ENCODE measurements around the gene SSR3.
"Not testable (repeated sequence)": the region's sequence is repeated elsewhere in the genome, so short reads cannot be mapped to it uniquely, and the experiment has no call there.

Gene SSR3

DNA sequence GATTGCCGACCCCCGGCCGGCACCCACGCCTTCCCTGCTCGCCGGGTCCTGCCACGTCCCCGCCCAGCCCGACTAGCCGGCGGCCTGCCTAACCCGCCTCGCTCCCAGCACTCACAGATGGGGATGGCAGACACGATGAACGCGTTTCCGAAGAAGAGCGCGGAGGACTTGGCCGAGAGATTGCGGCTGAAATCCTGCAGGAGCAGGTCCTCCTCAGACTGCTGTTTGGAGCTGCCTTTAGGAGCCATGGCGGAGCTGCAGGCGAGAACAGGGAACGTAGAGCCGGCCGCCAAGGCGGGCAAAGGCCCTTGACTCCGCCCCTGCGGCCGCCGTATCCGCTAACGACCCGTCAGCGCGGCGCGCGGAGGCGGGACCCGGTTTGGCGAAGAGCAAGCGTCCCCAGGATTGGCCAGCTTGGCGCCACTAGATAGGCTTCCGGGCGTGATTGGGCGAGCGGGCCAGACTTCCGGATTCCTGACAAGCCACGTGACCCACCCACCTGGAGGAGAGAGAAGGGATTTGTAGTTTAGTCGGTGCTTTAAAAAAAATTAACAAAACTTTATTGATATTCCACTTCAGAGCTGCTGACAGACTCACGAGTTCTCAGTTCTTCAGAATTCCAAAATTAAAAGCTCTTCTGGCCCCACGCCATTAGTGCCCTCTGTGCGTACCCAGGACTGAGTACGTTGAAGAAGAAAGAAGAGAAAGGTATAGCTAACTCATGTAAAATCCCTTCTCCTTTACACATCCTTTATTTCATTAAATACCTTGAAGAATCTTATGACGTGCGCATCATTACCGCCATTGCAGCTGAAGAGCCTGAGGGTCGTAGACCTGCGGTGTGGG is at the start of gene SSR3:
SSR3 (minus strand) TSS at position 276 of the 846 bp plus-strand sequence; CDS start at position 248, 28 bp downstream.
- FAIRE-seq (peak; percentile 83), DNase-seq (ENCODE audit: low spot score) (peak; percentile 97)

DNA sequence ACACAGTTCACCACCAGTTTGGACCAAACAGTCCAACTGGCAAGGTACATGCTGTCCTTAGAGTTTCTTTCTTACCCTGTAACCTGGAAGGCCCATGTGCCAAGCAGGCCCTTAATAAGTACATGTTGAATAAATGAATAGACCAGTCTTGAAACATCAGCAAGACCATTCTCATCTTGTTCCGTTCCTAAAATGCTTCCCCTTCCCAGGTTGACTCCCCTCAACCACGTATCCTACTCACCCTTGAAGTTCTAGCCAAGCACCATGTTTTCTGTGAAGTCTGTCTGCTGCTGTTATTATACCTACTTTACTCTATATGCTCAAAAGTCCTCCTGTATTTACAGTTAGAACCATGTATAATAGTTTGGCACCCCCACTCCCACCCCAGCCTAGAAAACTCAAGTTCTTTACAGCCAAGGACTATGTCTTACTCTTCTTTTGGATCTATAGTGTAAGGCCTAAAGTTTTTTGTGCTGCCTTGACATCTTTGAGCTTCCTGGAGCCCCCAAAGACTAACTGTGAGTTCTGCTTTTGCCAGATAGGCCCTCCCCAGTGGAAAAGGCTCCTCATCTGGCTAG is 49.2 kb upstream of the SSR3 start:
- no peak for DNase-seq (ENCODE audit: low spot score)
- FAIRE-seq = no peak

- DNase-seq (ENCODE audit: low spot score) (no peak), FAIRE-seq (no peak)
Observed at GRCh38 chr3:156603379-156604017, 48.6 kb upstream of the SSR3 start.

GRCh38 chr3:156602424-156602823 is 47.5 kb upstream of the SSR3 start:
- FAIRE-seq (peak; percentile 89), DNase-seq (ENCODE audit: low spot score) (peak; percentile 65)

DNA sequence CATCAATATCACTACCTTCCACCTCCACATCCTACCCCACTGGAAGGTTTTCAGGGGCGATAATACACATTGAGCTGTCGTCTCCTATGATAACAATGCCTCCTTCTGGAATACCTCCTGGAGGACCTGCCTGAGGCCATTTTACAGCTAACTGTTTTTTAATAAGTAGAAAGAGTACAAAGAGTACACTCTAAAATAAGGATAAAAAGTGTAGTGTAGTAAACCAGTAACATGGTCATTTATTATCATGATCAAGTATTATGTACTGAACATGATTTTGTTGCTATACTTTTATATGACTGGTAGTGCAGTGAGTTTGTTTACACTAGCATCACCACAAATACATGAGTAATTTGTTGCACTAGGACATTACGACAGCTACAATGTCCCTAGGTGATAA is 46.6 kb upstream of the SSR3 start:
- FAIRE-seq (no peak), DNase-seq (ENCODE audit: low spot score) (no peak)

- DNase-seq (ENCODE audit: low spot score) (no peak), FAIRE-seq (no peak)
Observed at GRCh38 chr3:156600834-156601233, 45.9 kb upstream of the SSR3 start.

DNA sequence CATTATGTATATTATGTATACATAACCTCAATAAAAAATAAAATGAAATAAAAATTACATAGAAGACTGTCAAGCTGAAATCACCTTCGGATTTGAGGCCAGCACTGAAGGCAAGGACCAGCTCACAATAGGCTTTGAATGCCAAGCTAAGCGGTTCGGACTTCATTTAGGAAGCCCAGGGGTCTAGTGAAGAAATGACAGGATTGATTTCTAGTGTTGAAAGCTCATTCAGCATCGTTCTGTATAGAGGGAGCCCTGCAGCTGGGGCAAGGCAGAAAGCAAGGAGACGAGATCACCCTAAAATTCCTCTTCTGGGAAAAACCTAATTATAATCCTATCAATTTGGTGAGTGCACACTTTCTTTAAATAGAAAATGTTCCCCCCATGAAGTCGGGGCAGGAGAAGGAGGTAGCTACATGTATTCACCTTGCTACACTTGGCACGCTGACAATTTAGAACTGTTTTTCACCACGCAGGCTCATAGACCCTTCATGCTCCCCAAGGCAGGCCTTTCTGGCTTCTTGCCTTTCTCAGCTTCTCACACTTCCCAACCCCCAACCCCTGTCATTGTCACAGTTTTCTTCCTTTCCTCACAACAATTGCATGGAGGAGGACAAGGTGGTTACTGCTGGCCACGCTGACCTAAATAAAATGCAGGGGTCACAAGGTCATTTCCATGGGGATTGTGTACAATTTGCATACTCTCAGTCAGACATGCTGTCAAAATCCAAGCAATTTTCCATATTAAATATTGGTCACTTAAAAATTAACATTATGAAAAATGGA is 44.4 kb upstream of the SSR3 start:
- FAIRE-seq = no peak
- DNase-seq (ENCODE audit: low spot score) = no peak

DNA sequence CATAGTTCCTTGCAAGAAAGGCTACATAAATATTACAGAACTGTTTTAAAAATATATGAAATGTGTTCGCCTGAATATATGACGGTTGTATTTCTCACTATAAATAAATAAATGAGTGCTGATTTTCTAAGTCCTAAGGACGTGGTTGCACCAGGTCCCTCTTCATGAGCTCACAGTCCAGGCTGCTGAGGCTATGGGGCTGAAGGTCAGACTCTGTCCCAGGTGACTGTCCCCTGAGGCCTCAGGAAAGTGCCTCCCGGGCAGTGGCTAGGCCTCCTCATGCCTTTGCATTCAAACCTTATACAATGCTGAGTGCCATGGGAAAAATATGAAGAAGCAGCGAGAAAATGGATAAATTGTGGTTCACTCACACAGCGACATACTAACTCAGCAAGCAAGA is 43.5 kb upstream of the SSR3 start:
- no peak for FAIRE-seq
- no peak for DNase-seq (ENCODE audit: low spot score)

- FAIRE-seq (no peak), DNase-seq (ENCODE audit: low spot score) (no peak)
Observed at GRCh38 chr3:156594219-156594683, 39.3 kb upstream of the SSR3 start.

- FAIRE-seq = no peak
- no peak for DNase-seq (ENCODE audit: low spot score)
Observed at GRCh38 chr3:156593814-156594213, 38.9 kb upstream of the SSR3 start.

DNA sequence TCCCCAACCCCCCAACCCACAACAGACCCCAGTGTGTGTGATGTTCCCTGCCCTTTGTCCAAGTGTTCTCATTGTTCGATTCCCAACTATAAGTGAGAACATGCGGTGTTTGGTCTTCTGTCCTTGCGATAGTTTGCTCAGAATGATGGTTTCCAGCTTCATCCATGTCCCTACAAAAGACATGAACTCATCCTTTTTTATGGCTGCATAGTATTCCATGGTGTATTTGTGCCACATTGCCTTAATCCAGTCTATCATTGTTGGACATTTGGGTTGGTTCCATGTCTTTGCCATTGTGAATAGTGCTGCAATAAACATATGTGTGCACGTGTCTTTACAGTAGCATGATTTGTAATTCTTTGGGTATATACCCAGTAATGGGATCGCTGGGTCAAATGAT is 34.9 kb upstream of the SSR3 start:
- not testable (repeated sequence) for FAIRE-seq; DNase-seq (ENCODE audit: low spot score)

DNA sequence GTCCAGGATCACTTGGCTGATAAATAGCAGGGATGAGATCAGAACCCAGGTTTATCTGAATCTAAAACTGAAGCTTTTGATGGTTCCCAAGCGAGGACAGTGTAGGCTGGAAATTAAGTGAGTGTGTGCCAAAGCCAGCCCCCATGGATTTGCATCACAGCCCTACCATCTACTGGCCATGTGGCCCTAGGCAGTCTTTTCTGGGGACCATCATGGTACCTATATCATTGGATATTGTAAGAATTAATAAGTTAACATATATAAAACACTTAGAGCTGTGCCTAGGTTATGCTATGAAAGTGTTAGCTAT is 32.8 kb upstream of the SSR3 start:
- FAIRE-seq (no peak), DNase-seq (ENCODE audit: low spot score) (no peak)

DNA sequence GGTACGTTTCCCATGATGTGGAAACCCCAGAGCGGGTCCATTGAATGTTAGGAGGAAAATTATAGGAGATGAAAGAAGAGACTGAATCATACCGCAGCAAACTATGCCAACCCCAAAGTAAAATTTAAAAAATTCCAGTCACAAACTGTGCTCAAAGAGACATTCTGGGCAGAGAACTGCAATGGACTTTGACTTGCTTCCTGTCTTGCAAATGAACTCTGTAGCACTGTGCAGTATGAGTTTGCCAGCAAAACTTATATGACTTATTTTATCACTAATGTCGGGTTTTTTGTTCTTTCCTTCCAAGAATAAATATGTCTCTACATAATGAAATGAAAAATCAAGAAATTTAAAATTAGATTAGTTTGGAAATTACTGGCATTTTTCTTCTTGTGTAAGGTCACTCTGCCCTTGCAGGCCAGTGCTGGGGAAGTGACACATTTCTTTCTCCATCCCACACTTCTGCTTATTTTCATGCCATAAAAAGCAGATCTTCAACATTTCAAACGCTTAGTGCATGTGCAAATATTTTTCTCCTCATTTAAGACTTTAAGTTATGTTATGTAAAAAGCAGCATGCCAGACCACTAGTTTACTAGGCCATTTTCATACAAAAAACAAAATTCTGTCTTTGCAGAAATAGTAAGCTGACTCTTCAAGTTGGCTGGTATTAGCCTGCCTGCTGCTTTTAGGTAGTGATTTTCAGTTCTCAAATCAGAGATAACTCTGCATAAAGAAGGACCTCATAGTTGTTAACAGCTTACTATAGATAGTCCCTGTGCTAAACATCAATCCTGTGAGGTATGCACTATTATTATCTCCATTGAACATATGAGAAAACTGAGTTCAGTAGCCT is 32.2 kb upstream of the SSR3 start:
- no peak for DNase-seq (ENCODE audit: low spot score)
- no peak for FAIRE-seq

DNA sequence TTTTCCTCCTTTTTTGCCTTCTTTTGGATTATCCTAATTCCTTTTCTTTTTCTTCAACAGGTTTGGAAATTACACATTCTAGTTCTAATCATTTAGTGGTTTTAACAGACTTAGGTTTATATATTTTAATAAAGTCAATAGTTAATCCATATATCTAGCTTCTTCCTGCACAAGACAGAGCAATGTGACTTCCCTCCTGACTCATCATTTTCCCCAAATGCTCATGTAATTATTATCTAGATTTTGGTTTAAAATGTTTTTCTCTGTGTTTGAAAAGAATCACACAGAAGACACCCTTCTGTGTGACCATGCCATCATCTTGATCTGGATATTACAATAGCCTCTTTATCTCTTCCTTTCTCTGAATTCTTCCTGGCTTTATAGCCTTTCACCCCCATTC is 28.6 kb upstream of the SSR3 start:
- FAIRE-seq (peak; percentile 89), DNase-seq (ENCODE audit: low spot score) (no peak)

DNA sequence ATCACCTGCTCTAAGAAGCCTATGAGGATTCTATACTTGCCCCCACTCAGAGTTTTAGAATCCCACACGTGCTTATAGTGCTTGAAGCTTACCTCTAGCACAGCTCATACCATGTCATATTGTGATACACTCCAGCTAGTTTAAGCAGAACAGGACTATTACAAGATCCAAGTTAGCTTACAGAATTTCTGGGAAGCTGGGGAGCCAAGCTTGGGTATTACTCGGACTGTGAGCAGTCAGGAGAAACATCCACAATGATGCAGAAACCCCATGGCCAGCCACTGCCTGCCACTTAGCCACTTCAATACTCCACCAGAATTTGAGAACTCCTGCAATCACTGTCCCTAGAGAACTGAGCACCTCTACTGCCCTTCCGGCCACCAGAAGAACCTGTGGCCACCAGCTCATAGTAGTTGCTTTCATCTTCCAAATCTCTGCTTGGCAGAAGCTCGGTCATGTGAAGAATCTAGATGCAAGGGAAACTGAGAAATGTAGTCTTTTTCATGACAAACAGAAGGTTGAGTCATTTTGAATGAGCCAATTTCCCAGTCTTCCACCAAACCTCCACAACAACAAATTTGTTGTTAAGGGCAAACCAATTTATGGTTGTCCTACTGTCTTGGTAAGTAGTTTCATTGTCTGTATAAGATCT is 27.7 kb upstream of the SSR3 start:
- FAIRE-seq = no peak
- DNase-seq (ENCODE audit: low spot score) = no peak

DNA sequence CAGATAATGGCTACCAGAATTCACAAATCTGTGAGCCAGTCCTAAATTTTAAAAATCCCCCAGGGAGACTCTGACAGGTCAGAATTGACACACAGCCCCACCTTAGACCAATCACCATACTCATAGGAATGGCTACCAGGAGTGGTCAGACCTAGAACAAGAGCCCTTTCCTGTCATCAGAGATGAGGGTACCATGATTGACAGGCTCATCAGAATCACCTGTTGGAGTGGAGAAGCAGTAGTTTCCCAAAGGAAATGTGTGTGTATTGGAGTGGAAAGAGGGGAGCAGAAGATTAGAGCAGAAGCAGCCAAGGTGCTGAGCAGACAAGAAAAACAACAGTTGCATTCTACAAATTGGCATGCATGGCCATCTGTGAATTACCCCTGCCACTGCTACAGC is 27.0 kb upstream of the SSR3 start:
- FAIRE-seq (no peak), DNase-seq (ENCODE audit: low spot score) (no peak)

GRCh38 chr3:156581033-156581432 is 26.1 kb upstream of the SSR3 start:
- FAIRE-seq = no peak
- no peak for DNase-seq (ENCODE audit: low spot score)

DNA sequence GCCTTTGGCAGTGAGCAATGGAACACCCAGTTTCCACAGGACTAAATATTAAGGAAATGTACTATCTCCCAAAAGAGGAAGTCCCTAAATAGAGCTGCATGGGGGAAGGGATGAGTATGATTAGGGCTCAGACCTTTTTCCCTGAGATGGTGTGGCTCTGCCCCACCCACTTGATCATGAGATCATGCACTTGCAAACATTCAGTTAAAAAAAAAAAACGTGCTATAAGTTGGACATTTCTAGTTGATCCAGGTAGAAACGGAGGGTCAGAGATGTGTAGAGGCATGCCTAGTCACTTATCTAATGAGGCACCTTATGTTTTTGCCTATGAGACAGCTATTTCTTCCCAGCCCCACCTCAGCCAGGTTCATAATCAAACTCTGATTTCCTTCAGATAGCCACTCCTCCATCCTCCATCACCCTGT is 24.5 kb upstream of the SSR3 start:
- DNase-seq (ENCODE audit: low spot score) = no peak
- no peak for FAIRE-seq

- no peak for DNase-seq (ENCODE audit: low spot score)
- FAIRE-seq = no peak
Observed at GRCh38 chr3:156577736-156578135, 22.8 kb upstream of the SSR3 start.

DNA sequence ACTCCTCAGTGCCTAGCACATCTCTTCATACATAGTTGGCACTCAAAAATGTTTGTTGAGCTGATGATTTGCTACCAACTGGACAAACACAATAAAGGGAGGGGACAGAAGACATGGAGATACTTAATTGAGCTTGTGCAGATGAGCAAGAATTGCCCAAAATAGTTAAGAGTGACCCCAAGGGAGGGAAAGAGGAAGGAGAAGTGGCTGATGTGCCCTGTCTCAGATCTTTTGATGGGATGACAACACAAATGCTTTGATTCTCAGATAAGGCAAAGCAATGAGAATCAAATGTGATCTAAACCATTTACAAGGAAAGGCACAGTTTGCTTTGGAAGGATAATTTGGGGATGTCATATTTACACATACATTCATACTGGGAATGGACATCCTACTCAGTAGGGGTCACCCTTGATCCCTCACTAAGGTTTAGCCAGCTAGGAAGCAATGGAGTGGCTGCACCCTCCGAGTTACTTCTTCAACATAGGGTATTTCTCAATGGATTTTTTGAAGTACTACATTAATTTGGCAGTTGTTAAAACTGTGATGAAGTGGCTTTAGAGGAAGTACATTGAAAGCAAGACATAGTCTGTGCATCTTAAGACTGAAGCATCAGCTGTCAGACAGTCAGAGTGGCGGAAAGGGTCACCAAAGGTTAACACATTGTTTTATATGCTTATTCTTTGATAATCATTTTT is 21.9 kb upstream of the SSR3 start:
- FAIRE-seq (no peak), DNase-seq (ENCODE audit: low spot score) (no peak)

All from RCC 7860 (cell line).